GM12801 (cell line): Measurements from ENCODE around the gene OR5B21.

Source experiments
- CTCF ChIP-seq: IDR thresholded peaks from one replicate; pipeline ENCODE4 v1.5.1; 2011; ENCODE audit warnings: control low read depth; ENCODE audit not compliant: insufficient read length; ENCODE audit errors: extremely low read depth

OR5B21 gene

DNA sequence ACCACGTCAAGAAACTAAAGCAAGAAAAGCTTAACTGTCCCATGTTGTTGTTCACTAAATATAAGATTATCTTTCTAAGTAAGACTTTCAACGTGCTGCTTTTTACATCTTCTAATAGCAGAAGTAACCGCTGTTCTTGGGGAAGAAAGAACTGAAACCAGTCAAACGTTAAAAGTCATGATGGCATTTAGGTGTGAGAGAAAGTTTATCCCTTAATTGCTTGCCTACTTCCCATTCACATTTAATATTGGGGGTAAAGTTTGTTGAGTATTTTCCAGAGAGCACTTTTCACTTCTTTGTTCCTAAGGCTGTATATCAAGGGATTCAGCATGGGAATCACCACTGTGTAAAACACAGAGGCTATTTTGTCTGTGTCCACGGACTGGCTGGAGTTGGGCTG is 970 bp downstream of the OR5B21 start:
- TF ChIP-seq CTCF = no peak

- no peak for TF ChIP-seq CTCF
Measured at GRCh38 chr11:58505849-58506248, 2.1 kb downstream of the OR5B21 start.

- no peak for TF ChIP-seq CTCF
Measured at GRCh38 chr11:58504232-58504631, 3.7 kb downstream of the OR5B21 start.

DNA sequence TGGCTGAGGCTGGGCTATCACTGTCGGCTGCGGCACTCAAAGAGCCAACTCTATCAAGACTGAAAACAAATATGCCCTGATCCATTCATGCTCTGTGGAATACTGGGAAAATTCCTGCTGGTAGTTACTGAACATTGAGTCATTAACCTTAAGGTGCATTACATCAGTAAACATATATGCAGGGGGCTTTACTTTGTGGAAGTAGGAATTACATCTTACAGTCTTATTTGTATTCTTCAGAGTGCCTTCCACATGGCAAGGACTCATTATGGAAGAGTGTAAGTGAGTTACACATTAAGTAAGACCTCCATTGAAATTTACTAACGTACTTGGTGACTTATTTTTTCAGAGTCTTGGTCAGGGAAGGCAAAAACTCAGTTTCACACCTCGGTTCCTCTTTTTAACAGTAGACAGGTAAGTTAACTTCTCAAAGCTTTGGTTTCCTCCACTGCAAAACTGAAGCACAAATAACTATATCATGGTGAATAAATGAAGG is 4.5 kb downstream of the OR5B21 start:
- TF ChIP-seq CTCF = no peak

GRCh38 chr11:58502004-58502403 is 5.9 kb downstream of the OR5B21 start:
- no peak for TF ChIP-seq CTCF

DNA sequence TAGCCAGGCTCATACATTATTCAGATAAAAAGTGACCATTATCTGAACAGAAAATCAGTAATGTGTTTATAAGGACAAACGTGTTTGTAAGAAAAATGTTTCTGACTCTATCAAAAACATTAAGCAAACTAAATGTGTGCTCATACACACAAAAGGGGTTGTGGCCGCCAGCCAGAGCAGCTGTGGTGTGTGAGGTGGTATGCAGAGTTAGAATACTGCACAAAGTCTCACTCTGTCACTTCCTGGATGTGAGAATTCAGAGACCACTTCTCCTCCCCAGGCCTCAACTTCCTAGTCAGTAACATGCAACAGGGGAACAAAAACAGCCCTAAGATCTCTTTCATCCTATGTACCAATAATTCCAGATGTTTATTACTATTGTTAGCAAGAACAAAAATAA is 9.4 kb downstream of the OR5B21 start:
- TF ChIP-seq CTCF = no peak

DNA sequence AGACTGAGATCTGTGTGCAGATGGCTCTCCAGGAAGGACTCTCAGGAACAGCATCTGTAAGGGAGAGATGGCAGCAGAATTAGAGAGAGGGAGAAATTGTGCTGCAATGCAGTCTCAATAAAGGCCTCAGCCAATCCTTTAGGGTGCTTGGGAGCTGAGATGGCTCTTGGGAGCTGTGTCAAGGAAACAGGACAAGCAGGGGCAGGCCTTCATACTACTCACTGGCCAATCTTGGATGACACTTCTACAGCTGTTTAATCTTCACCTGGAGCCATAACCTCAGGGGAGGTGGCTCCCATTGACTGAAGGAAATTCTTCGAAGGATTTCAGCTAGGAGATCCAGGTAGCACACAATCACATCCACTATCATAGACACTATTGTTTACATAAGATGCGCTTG is 10.0 kb downstream of the OR5B21 start:
- TF ChIP-seq CTCF = no peak

DNA sequence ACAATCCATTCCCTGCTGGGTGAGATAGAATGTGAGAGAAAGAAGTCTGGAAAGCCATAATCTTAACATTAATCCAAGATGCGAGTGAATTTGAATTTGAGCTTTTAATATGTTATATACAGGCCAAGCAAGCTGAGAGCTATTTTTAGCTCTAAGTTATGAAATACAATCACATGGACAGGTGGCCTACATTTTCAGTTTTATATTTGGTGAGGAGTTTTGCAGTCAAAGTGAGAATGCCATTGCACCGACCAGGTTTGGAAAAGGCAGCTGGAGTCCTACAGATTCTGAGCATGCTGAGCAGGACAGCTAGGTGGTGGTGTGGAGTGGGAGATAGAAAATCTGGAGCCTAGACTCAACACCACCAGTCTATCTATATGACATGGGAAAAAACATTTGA is 12.0 kb downstream of the OR5B21 start:
- TF ChIP-seq CTCF = no peak
